H9 (cell line): ENCODE data around the gene TMSB4X. TPM values are rescaled to one million over a fixed set of nuclear protein-coding genes. Genes with fewer than 3 reads are reported as not detected.
A peak's percentile ranks its signal among the peaks of the same experiment; 100 is the strongest.

Experiments used
- DNase-seq: peaks from one replicate; pipeline ENCODE4 v3.0.0-alpha.2; 2017
- H2AFZ ChIP-seq: one replicate; pipeline ENCODE4 v1.6.1; 2013; ENCODE audit warnings: mild to moderate bottlenecking, low read length, control low read depth, moderate library complexity
- H2AK5ac ChIP-seq: 2 replicates; pipeline ENCODE4 v1.6.1; 2013; ENCODE audit warnings: low read length, control low read depth, mixed read lengths; ENCODE audit not compliant: insufficient read length
- H2BK120ac ChIP-seq: one replicate; pipeline ENCODE4 v1.6.1; 2013; ENCODE audit warnings: low read depth, mild to moderate bottlenecking, low read length, control low read depth, inconsistent platforms; ENCODE audit not compliant: poor library complexity, severe bottlenecking
- H2BK12ac ChIP-seq: 2 replicates; pipeline ENCODE4 v1.6.1; 2013; ENCODE audit warnings: low read length, control low read depth, mixed read lengths, low read depth; ENCODE audit not compliant: insufficient read length
- H2BK15ac ChIP-seq: 2 replicates; pipeline ENCODE4 v1.6.1; 2013; ENCODE audit warnings: low read depth, low read length, control low read depth
- H2BK20ac ChIP-seq: one replicate; pipeline ENCODE4 v1.6.1; 2013; ENCODE audit warnings: low read depth, mild to moderate bottlenecking, low read length, control low read depth, inconsistent platforms; ENCODE audit not compliant: poor library complexity, severe bottlenecking
- H2BK5ac ChIP-seq: 2 replicates; pipeline ENCODE4 v1.6.1; 2013; ENCODE audit warnings: low read length, control low read depth, mixed read lengths; ENCODE audit not compliant: insufficient read length
- H3K14ac ChIP-seq: 2 replicates; pipeline ENCODE4 v1.6.1; 2013; ENCODE audit warnings: low read length, control low read depth; ENCODE audit not compliant: insufficient read depth
- H3K18ac ChIP-seq: 2 replicates; pipeline ENCODE4 v1.6.1; 2013; ENCODE audit warnings: low read depth, mild to moderate bottlenecking, mixed read lengths, low read length, control low read depth; ENCODE audit not compliant: insufficient read length
- H3K23ac ChIP-seq: 2 replicates; pipeline ENCODE4 v1.6.1; 2013; ENCODE audit warnings: low read length, control low read depth, mixed read lengths, low read depth; ENCODE audit not compliant: insufficient read length
- H3K23me2 ChIP-seq: 2 replicates; pipeline ENCODE4 v1.6.1; 2013; ENCODE audit warnings: low read depth, mild to moderate bottlenecking, mixed read lengths, low read length, control low read depth; ENCODE audit not compliant: insufficient read length, poor library complexity, severe bottlenecking
- H3K27ac ChIP-seq: 2 replicates; pipeline ENCODE4 v1.5.1; 2013; ENCODE audit warnings: low read length, control low read depth, mixed read lengths, low read depth; ENCODE audit not compliant: insufficient read length
- H3K27me3 ChIP-seq: 2 replicates; pipeline ENCODE4 v1.6.1; 2013; ENCODE audit warnings: low read length, control low read depth, inconsistent platforms; ENCODE audit not compliant: insufficient read depth
- H3K4ac ChIP-seq: 2 replicates; pipeline ENCODE4 v1.6.1; 2013; ENCODE audit warnings: low read depth, mild to moderate bottlenecking, control low read depth, inconsistent platforms, low read length, moderate library complexity
- H3K4me1 ChIP-seq: 2 replicates; pipeline ENCODE4 v1.6.1; 2013; ENCODE audit warnings: low read length, control low read depth, inconsistent platforms; ENCODE audit not compliant: insufficient read depth
- H3K4me2 ChIP-seq: 2 replicates; pipeline ENCODE4 v1.6.1; 2013; ENCODE audit warnings: low read length, control low read depth, mixed read lengths; ENCODE audit not compliant: insufficient read length, insufficient read depth
- H3K56ac ChIP-seq: 2 replicates; pipeline ENCODE4 v1.6.1; 2013; ENCODE audit warnings: low read depth, mild to moderate bottlenecking, mixed read lengths, low read length, control low read depth; ENCODE audit not compliant: insufficient read length
- H3K79me1 ChIP-seq: 2 replicates; pipeline ENCODE4 v1.6.1; 2013; ENCODE audit warnings: low read depth, mild to moderate bottlenecking, moderate library complexity, low read length, control low read depth, inconsistent platforms; ENCODE audit not compliant: insufficient read depth, poor library complexity, severe bottlenecking
- H3K79me2 ChIP-seq: 2 replicates; pipeline ENCODE4 v1.6.1; 2013; ENCODE audit warnings: low read length, control low read depth, inconsistent platforms; ENCODE audit not compliant: insufficient read depth
- H3K9ac ChIP-seq: 2 replicates; pipeline ENCODE4 v1.6.1; 2013; ENCODE audit warnings: low read length, control low read depth, mixed read lengths; ENCODE audit not compliant: insufficient read length; ENCODE audit errors: extremely low read depth
- H3K9me3 ChIP-seq: one replicate; pipeline ENCODE4 v1.6.1; 2013; ENCODE audit warnings: low read depth, low read length, inconsistent platforms; ENCODE audit not compliant: control insufficient read depth
- H3T11ph ChIP-seq: one replicate; pipeline ENCODE4 v1.6.1; 2013; ENCODE audit warnings: mild to moderate bottlenecking, low read length, control low read depth, inconsistent platforms
- H4K20me1 ChIP-seq: one replicate; pipeline ENCODE4 v1.6.1; 2013; ENCODE audit not compliant: control insufficient read depth, insufficient read length, insufficient read depth
- H4K5ac ChIP-seq: 2 replicates; pipeline ENCODE4 v1.6.1; 2013; ENCODE audit warnings: low read depth, mild to moderate bottlenecking, mixed read lengths, low read length, control low read depth; ENCODE audit not compliant: insufficient read length
- H4K8ac ChIP-seq: replicated peaks from 2 replicates; pipeline ENCODE4 v1.6.1; 2013; ENCODE audit warnings: low read length, control low read depth, mixed read lengths, low read depth; ENCODE audit not compliant: insufficient read length
- H4K91ac ChIP-seq: 2 replicates; pipeline ENCODE4 v1.6.1; 2013; ENCODE audit warnings: low read depth, mild to moderate bottlenecking, moderate library complexity, mixed read lengths, low read length, control low read depth; ENCODE audit not compliant: insufficient read length
- H3K27ac Mint-ChIP-seq, 3 experiments: 2 replicates in 2 of 3; 3 replicates in 1 of 3; pipeline ENCODE4 v1.8.0; 2020 to 2021; ENCODE audit warnings: mixed read lengths in 3 of 3, mild to moderate bottlenecking in 1 of 3, moderate library complexity in 1 of 3
- H3K27me3 Mint-ChIP-seq: 2 replicates; pipeline ENCODE4 v1.8.0; 2021; ENCODE audit warnings: low read depth, mild to moderate bottlenecking, moderate library complexity, mixed read lengths
- H3K36me3 Mint-ChIP-seq, 3 experiments: 2 replicates in 2 of 3; 3 replicates in 1 of 3; pipeline ENCODE4 v1.8.0; 2020 to 2021; ENCODE audit warnings: low read depth in 3 of 3, mixed read lengths in 3 of 3; ENCODE audit not compliant: insufficient read depth in 1 of 3
- H3K4me1 Mint-ChIP-seq, 2 experiments: 2 replicates each; pipeline ENCODE4 v1.8.0; 2020; ENCODE audit warnings: mixed read lengths in 2 of 2
- H3K4me3 Mint-ChIP-seq, 2 experiments: 2 replicates in 1 of 2; 3 replicates in 1 of 2; pipeline ENCODE4 v1.8.0; 2020 to 2021; ENCODE audit warnings: mild to moderate bottlenecking in 2 of 2, mixed read lengths in 2 of 2, moderate library complexity in 1 of 2
- H3K9me3 Mint-ChIP-seq, 2 experiments: 2 replicates in 1 of 2; 3 replicates in 1 of 2; pipeline ENCODE4 v1.8.0; 2020; ENCODE audit warnings: mild to moderate bottlenecking in 2 of 2, mixed read lengths in 2 of 2, moderate library complexity in 1 of 2
- WGBS: extraction: QIAGEN DNeasy Blood & Tissue Kit; methylation state at CpG from one replicate; pipeline ENCODE4 v1.1.7; 2013; ENCODE audit warnings: missing lambda C conversion rate, low lambda C conversion rate, mixed read lengths; ENCODE audit not compliant: insufficient read length; ENCODE audit errors: extremely low coverage; 5-methylcytosine and 5-hydroxymethylcytosine counted together
- total RNA-seq: library from RNA; stranded (reverse); gene quantifications from 2 replicates; pipeline ENCODE4 v1.2.1, GENCODE V29; 2021
- TF ChIP-seq, protein P1 (sequence below): fragments of 200-600 bp; sonication (generic); conservative IDR thresholded peaks from 3 replicates; pipeline ENCODE4 v1.8.0; 2021; ENCODE audit warnings: antibody characterized with exemption, mild to moderate bottlenecking

TMSB4X gene
- total RNA-seq, 1 experiment from 2014 or later, result 2,733 TPM

DNA sequence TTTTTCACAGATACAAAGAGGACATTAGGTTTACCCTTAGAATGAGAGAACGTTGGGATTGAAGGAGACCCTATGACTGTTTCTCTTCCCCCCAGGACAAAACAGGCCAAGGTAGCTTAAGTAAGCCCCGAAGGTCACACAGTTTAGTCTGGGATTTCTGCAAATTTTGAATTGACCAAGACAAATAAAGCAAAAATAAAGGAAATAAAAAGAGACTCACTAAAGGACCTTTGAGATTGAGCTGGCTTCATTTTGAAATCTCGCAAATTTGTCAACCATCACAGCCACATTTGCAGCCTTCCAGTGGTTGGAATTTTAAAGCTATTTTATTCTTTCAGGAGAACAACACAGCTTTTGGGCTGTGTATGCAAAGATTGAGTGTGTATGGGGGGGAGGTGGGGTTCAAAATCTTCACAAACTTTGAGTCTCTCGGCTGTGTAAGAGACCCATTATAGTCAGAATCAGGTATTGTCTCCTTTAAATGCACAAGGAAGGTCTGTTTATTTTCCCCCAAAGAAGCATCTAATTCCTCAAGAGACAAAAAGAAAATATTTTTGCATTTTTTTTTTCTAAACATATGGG, 4.2 kb downstream of the TMSB4X start:
- Histone ChIP-seq H2BK15ac (no peak overlapping the region), H4K8ac (no peak overlapping the region), H3K9me3 (no peaks in the 10 kb centered on the region), H3K23ac (no peak overlapping the region), H3K79me2 (peaks cover 11% of the 10 kb centered on the region; the same call in 1 of the 2 replicates), H3K23me2 (no peaks in the 10 kb centered on the region), H3K4me1 (no peaks in the 10 kb centered on the region), H3K27ac (no peak overlapping the region), H2BK12ac (no peak overlapping the region), H4K20me1 (no peaks in the 10 kb centered on the region), H2BK120ac (no peak overlapping the region), H3T11ph (no peak overlapping the region), H3K18ac (no peak overlapping the region), H3K4me2 (no peak overlapping the region), H3K9ac (no peak overlapping the region), H2BK5ac (no peak overlapping the region), H3K14ac (no peak overlapping the region), H4K91ac (no peak overlapping the region), H3K4ac (no peak overlapping the region), H4K5ac (no peak overlapping the region), H3K56ac (no peak overlapping the region), H2AFZ (no peak overlapping the region), H2BK20ac (no peak overlapping the region), H3K27me3 (no peaks in the 10 kb centered on the region), H2AK5ac (no peak overlapping the region), H3K79me1 (no peaks in the 10 kb centered on the region)
- no peaks in the 10 kb centered on the region; the same call in 1 of the 2 replicates for H3K27me3 Mint-ChIP-seq
- DNase-seq, result no peak
- no CpG with 5 or more reads among the region's 4 CpGs for WGBS
- peaks cover 61 to 72% of the 10 kb centered on the region in 2 experiments for H3K9me3 Mint-ChIP-seq
- H3K36me3 Mint-ChIP-seq, result peaks cover 25 to 34% (median 28%) of the 10 kb centered on the region in 3 experiments
- H3K4me1 Mint-ChIP-seq, result peaks cover 22 to 24% of the 10 kb centered on the region in 2 experiments
- TF ChIP-seq, protein P1, sequence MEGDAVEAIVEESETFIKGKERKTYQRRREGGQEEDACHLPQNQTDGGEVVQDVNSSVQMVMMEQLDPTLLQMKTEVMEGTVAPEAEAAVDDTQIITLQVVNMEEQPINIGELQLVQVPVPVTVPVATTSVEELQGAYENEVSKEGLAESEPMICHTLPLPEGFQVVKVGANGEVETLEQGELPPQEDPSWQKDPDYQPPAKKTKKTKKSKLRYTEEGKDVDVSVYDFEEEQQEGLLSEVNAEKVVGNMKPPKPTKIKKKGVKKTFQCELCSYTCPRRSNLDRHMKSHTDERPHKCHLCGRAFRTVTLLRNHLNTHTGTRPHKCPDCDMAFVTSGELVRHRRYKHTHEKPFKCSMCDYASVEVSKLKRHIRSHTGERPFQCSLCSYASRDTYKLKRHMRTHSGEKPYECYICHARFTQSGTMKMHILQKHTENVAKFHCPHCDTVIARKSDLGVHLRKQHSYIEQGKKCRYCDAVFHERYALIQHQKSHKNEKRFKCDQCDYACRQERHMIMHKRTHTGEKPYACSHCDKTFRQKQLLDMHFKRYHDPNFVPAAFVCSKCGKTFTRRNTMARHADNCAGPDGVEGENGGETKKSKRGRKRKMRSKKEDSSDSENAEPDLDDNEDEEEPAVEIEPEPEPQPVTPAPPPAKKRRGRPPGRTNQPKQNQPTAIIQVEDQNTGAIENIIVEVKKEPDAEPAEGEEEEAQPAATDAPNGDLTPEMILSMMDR, result no peak
- peak overlapping the region; percentile 79 to 85 (median 83); a peak in 5 of 7 replicates for H3K27ac Mint-ChIP-seq
- peak overlapping the region in 1 of 2 experiments; percentile 36; a peak in 1 of 5 replicates for H3K4me3 Mint-ChIP-seq
